Measurements from ENCODE around the gene GNG7.
"Not testable (repeated sequence)": the region's sequence is repeated elsewhere in the genome, so short reads cannot be mapped to it uniquely, and the experiment has no call there.

The GNG7 gene

GRCh38 chr19:2711172-2711874 lies 8.8 kb upstream of the GNG7 start:
- DNase-seq = no peak

GRCh38 chr19:2706251-2706650 lies 3.8 kb upstream of the GNG7 start:
- DNase-seq = no peak

DNA sequence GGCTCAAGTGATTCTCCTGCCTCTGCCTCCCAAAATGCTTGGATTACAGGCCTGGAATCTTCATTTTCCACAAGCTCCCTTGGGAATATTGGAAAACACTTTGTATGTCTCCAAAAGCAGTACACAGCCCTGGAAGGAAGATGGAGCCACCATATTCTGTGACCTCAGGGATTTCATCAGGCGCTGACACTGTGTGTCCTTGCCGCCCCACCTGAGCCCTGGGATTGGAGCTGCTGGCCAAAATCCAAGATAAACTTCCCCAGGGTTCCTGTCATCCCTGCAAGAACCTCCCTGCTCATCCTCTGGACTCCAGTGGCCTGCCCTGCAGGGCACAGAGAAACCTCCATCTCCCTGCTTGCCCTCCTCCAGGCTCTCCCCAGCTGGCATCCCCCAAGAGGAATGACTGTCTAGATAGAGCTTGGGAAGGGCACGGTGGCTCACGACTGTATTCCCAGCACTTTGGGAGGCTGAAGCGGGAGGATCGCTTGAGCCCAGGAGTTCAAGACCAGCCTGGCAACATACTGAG lies 1.3 kb upstream of the GNG7 start:
- no peak for DNase-seq

GRCh38 chr19:2703077-2703437 lies 563 bp upstream of the GNG7 start:
- no peak for DNase-seq

DNA sequence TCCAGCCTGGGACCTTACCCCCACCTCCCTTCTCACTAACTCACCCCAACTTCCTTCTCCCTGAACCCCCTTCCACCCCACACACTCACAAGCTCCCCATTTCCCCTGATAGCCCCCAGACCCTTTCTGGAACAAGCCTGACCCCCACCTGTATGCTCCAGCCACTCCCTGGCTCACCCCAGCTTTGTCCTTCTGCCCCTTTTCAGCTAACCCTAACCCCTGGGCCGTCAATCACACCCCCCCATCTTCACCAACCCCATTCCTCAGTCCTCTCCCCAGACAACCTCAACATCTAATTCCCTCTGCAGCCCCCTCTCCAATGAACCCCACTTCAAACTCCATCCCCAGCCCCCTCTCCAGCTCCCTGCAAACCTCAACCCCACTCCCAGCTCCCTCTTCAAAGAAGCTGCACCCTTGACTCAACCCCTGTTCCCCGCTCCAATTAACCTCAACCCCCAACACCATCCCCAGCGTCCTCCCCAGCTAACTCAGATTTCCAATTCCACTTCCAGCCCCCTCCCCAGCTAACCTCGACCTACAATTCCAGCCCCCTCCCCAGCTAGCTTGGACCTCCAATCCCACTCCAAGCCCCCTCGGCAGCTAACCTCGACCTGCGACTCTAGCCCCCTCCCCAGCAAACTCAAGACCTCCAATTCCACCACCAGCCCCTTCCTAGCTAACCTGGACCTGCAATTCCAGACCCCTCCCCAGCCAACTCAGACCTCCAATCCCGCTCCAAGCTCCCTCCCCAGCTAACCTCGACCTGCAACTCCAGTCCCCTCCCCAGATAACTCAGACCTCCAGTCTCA lies 929 bp downstream of the GNG7 start:
- DNase-seq = no peak

- DNase-seq = no peak
Observed at GRCh38 chr19:2700660-2701360, 1.7 kb downstream of the GNG7 start.

DNA sequence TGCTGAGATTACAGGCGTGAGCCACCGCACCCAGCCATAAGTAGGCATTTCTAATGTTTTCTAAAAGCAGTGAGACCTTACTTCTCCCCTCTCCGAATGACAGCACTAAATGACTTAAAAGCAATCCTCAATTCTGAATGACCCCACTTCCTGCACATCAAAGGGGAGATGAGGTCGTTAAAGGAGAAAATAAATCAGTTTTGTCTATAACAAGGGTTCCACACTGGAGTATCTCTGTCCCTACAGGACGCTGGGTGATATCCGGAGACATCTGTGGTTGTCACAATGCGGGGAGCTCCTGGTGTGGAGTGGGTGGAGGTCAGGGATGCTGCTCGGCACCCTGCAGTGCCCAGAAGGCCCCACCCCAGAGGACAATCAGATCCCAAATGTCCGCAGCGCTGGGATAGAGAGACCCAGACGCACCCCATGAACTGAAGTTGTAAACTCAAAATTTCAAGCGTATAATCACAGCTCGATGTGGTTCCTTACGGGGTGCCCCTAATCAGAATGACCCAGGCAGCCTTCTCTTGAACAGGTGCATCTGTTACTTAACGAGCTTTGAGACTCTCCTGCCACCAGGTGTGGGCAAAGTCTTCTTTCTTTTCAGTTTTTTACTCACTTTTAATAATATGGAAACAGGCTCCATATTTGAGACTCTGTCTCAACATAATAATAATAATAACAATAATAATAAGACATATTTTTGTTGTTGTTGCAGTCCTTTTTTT lies 2.9 kb downstream of the GNG7 start:
- DNase-seq = no peak

- no peak for DNase-seq
Observed at GRCh38 chr19:2694196-2694595, 8.3 kb downstream of the GNG7 start.

DNA sequence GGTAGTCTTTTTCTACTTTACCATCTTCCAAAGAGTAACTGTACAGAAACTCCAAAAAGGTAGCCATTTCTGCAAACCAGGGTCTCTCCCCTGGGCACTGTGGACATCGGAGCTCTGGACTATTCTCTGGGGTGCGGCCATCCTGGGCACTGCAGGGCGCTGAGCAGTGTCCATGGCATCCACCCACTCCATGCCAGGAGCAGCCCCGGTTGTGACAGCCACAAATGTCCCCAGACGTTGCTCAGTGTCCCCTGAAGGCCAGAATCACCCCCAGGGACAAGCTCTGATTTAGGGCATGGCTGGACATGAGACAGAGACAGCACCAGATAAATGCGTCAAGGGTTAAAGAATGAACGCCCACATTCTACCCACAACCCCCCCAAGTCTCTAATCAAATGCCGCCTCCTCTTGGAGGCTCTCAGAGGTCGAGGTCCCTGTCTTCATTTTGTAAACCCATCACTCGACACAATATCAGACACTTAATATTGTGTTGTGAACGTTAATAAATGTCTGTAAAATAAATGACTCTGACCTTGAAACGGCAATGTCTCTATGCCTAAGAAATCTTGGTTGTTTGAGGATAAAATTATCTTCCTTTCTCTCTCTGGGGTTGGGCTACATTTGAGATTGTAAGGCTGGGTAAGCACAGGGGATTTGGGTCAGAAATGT lies 8.9 kb downstream of the GNG7 start:
- DNase-seq = no peak

GRCh38 chr19:2691951-2692350 lies 10.5 kb downstream of the GNG7 start:
- no peak for DNase-seq

DNA sequence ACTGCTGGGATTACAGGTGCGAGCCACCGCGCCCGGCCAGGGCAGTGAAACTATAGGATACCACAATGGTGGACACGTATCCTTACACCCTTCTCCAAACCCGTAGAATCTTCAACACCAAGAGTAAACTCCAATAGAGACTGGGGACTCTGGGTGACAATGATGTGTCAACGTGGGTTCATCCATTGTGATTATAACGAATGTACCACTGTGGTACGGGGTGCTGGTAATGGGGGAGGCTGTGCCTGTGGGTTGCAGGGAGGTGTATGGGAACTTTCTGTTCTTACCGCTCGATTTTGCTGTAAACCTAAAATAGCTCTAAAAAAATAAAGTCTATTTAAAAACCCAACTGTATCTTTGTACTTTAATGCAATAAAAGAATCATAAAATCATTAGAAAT lies 11.6 kb downstream of the GNG7 start:
- no peak for DNase-seq

DNA sequence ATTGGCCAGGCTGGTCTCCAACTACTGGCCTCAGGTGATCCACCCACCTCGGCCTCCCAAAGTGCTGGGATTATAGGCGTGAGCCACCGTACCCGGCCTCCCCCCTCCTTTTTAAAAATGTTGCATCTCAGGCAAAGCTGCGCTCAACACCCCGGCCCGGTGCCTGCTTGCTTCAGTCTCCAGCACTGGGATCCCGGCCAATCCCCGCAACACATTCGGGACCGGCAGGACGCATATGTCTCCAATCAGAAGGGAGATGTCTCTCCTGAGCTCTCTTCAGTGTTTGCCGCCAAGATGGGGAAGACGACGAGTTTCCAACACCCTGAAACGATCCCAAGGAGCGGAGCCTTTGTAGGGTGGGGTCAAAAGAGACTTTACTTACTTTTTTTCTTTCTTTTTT lies 16.1 kb downstream of the GNG7 start:
- DNase-seq = no peak

- no peak for DNase-seq
Observed at GRCh38 chr19:2685204-2685704, 17.2 kb downstream of the GNG7 start.

- no peak for DNase-seq
Observed at GRCh38 chr19:2683430-2684003, 19.0 kb downstream of the GNG7 start.

DNA sequence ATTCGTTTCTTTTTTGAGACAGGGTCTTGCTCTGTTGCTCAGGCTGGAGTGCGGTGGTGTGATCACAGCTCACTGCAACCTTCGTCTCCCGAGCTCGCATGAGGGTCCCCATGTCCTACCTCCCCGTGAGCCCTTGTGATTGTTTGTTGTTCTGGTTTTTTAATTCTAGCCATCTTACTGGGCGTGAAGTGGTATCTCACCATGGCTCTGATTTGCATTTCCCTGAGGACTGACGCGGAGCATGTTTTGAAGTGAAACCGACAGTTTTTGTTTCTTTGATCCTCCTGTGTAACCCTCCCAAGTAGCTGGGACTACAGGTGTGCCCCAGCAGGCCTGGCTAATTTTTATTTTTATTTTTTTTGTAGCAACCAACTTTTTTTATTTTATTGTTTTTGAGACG lies 21.7 kb downstream of the GNG7 start:
- no peak for DNase-seq

GRCh38 chr19:2679439-2679838 lies 23.1 kb downstream of the GNG7 start:
- DNase-seq = no peak

DNA sequence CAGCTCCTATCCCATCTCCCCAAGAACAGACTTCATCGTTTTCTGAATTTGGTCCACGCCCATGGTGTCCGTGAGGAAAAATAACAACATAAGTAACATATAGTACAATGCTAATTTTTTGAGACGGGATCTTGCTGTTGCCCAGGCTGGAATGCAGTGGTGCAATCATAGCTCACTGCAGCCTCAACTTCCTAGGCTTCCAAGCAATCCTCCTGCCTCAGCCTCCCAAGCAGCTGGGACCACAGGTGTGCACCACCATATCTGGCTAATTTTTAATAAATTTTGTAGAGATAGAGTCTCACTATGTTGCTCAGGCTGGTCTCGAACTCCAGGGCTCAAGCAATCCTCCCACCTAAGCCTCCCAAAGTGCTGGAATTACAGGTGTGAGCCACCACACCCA lies 23.5 kb downstream of the GNG7 start:
- DNase-seq = not testable (repeated sequence)

- no peak for DNase-seq
Observed at GRCh38 chr19:2678044-2678671, 24.3 kb downstream of the GNG7 start.

DNA sequence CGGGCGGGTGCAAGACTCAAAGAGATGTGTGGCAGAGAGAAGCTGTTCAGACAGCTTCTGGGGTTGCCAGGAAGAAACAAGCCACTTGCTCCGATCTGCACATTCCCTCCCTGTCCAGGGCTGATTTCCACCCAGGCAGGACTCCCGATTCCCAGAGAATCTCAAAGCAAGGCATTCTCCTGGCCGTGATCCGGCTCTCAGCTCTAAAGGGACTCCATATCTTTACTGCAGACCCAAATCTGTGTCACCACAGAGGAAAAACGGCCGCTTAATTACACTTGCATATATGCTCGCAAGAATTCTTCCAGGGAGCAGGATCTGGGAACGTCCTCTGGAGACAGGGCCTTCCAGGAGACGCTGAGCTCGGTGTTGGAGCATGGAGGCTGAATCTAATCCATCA lies 25.7 kb downstream of the GNG7 start:
- DNase-seq = no peak

DNA sequence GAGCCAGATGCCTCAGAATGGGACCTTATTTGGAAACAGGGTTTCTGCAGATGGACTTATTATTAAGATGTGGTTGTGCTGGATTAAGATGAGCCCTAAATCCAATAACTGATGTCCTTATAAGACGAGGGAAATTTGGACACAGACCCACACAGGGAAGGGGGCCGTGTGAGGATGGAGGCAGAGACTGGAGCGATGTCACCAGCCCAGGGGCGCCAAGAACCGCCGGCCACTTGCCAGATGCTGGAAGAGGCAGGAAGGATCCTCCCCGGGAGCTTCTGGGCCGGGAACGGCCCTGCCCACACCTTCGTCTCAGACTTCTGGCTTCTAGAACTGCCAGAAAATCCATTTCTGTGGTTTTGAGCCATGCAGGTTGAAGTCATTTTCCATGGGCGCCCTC lies 26.6 kb downstream of the GNG7 start:
- no peak for DNase-seq

DNA sequence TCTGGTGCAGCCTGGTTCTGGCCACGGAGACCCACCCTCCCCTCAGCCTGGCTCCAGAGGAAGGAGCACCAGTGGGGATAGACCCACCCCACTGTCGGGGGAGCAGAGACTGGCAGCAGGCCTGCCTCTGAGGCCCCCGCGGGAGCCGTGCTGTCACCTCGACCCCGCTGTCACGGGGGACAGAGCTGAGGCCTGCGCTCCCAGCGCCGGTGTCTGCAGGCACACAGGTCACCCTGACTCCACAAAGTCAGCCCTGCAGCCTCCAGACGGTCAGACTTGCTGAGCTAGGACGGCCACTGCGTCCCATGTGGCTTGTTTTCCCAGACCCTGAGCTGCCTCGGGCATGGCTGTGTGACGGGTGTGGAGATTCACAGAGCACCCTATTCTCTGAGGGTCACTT lies 32.3 kb downstream of the GNG7 start:
- DNase-seq = no peak

All from DMS153 (cell line).